GM21723 (cell line): ENCODE measurements around the gene FXYD3.

Experiments
- ATAC-seq: cut with Tn5 transposase; IDR thresholded peaks from one replicate; pipeline ENCODE4 v1.9.1; 2021; ENCODE audit warnings: mild to moderate bottlenecking, moderate library complexity; ENCODE audit not compliant: unreplicated experiment

The FXYD3 gene

DNA sequence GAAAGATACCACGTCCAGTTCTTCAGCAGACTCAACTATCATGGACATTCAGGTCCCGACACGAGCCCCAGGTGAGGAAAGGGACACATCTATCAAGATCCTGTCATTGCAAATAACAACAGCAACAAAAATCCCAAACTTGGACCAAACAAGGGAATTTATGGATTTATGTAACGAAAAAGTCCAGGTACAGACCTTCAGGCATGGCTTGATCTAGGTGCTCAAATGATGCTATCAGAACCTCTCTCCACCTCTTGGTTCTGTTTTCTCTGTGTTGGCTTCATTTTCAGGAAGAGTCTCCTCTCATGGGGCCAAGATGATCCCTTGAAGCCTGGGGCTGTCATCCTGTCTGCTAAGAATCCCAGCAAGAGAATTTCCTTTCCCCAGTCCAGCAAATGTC lies 41.8 kb downstream of the FXYD3 start:
- ATAC-seq: no peak

DNA sequence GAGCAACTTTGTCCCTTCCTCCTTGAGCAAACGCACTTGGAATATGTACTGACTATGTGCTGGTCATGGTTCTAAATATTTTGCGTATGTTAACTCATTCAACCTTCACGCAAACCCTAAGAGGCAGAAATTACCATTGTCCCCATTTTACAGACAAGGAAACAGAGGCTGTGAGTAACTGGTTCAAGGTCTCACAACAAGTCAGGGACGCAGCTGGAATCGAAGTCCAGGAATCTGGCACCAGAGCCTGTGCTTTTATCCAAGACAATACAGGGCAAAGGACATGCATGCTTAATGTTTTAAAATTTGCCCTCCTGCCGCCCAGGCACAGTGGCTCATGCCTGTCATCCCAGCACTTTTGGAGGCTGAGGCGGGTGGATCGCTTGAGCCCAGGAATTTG lies 44.0 kb downstream of the FXYD3 start:
- no peak for ATAC-seq

DNA sequence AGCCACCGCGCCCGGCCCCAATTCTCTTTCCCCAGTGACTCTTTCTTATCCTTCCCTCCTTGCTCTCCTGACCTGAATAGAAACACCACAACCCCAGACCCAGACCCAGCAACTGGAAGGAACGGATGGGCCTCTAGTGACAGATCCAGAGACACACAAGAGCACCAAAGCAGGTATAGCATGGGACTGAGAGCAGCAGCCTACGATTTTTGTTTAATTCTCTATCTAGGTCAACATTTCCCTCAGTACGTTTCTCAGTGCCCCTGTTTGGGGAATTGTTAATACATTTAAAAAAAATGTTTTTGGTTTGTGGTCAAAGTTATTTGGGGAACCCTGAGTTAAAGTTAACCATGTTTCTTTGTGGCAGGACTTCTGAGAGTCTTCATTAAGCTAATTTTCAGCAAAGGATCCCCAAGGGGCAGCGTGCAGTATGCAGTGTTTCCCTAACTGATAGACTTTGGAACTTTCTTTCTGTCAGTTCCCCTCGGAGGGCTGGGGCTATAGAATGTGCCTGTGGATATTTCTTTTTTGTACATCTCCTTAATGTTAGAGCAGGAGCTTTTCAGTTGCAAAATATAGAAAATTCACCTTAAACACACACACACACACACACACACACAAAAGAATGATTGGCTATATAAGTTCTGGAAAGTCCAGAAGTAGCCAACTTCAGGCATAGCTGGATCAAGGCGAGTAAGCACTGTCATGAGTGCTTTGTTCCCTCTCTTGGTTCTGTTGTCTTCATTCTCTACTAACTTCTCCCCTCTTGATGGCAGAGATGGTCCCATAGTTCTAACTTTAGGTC lies 45.2 kb downstream of the FXYD3 start:
- ATAC-seq: no peak

DNA sequence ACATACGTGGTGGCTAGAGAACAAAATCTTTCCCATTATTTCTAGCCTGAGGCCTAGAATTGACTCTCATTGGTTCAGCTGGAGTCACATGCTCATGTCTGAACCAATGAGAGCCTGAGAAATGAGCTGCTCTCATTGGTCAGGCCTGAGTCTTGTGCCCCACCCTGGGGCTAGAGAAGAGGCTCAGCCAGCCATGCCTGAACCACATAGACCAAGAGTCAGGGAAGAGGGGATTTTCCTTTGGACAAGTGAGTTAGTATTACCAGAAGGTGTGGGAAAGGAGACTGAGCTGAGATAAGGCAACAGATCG lies 45.8 kb downstream of the FXYD3 start:
- ATAC-seq: no peak

DNA sequence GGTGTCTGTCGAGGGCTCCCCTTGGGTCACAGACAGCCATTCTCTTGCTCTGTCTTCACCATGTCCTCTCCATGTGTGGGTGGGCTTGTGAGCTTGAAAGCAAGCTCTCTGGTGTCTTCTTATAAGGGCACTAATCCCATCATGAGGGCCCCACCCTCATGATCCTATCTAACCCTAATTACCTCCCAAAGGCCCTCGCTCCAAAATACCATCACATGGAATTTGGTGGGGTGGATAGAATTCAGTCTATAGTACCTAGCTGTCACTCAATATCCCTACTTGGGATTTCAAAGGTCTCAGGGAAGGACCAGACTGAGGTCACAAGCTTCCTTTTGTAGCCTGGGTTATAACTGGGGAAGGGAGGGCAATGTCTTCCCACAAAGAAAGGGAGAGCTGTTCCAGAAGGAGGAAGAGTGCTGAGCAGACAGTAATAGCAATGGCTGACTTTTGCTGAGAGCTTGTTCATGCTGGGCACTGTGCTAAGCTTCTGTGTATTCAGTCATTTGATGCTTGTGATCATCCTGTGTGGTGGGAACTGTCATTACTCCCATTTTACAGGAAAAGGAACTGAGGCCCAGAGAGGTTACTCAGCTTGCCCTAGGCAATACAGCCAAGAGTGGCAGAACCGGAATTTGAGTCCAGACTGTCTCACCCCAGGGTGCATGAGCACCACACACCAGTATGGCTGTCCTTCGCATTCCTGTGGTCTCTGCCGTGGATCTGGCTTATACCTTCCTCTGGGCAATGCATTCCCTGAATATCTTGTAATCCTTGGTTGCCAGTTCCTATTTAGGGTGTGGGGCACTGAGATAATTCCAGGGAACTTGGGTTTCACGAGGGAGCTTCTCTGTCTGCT lies 47.1 kb downstream of the FXYD3 start:
- no peak for ATAC-seq

DNA sequence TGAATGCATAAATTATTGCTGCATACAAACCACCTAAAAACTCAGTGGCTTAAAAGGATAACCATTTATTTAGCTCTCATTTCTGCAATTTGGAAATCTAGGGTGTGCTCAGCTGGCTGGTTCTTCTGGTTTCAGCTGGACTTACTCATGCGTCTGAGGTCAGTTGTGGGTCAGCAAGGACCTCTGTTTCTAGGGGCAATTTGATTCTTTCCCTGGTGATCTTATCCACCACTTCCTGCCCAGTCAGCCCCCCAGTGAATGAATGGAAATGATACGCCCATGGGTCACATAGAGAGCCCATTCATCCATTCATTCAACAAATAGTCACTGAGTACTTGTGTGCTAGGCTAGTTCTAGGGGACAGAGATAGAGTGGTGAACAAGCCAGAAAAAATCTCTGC lies 48.8 kb downstream of the FXYD3 start:
- ATAC-seq: no peak

DNA sequence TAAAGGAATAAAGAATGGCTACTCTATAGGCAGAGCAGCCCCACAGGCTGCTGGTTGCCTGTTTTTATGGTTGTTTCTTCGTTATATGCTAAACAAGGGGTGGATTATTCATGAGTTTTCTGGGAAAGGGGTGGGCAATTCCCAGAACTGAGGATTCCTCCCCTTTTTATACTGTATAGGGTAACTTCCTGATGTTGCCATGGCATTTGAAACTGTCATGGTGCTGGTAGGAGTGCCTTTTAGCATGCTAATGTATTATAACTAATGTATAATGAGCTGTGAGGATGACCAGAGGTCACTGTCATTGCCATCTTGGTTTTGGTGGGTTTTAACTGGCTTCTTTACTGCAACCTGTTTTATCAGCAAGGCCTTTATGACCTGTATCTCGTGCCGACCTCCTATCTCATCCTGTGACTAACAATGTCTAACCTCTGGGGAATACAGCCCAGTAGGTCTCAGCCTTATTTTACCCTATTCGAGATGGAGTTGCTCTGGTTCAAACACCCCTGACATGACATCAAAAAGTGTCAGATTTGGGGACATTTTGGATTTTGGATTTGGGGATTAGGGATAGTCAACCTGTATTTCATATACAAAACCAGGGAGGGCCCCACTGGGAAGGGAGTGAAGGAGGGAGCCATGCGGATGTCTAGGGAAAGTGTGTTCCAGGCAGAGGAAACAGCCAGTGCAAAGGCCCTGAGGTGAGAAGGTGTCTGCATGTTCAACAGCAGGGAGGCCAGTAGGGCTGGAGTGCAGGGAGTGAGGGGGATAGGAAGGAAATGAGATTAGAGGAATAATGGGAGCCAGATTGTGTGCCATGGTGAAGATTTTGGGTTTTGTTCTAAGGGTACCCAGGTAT lies 49.8 kb downstream of the FXYD3 start:
- no peak for ATAC-seq

DNA sequence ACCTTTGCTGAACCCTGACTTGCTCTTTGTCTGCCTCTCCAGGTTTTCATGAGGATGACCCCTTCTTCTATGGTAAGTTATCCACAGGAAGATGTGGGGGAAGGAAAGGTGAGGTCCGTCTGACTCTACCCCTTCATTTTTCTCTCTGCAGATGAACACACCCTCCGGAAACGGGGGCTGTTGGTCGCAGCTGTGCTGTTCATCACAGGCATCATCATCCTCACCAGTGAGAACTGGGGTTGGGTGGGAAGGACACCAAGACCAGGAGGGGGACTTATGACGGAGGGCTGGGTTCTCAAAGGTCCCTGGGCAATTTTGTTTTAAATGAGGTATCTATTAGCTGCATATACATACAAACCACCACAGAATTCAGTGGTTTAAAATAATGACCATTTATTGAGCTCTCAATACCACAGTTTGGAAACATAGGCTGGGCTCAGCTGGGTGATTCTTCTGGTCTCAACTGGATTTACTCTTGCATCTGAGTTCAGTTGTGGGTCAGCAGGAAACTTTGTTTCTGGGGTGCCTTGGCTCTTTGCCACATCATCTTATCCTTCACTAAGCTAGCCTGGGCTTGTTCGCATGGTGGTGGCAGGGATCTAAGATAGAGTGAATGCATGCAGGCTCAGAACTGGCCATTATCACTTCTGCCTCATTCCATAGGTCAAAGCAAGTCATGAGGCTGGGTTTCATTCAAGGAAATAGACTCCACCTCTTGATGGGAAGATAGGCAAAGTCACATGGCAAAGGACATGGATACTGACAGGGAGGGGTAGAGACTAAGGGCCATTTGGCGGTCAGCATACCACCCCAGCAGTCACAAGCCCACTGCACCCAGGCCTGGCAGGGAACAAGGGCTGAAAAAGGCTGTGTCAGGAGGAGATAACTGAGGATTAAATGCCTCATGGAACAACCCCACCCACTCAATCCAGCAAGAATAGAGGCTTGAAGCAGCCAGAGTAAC lies 50.8 kb downstream of the FXYD3 start:
- no peak for ATAC-seq

DNA sequence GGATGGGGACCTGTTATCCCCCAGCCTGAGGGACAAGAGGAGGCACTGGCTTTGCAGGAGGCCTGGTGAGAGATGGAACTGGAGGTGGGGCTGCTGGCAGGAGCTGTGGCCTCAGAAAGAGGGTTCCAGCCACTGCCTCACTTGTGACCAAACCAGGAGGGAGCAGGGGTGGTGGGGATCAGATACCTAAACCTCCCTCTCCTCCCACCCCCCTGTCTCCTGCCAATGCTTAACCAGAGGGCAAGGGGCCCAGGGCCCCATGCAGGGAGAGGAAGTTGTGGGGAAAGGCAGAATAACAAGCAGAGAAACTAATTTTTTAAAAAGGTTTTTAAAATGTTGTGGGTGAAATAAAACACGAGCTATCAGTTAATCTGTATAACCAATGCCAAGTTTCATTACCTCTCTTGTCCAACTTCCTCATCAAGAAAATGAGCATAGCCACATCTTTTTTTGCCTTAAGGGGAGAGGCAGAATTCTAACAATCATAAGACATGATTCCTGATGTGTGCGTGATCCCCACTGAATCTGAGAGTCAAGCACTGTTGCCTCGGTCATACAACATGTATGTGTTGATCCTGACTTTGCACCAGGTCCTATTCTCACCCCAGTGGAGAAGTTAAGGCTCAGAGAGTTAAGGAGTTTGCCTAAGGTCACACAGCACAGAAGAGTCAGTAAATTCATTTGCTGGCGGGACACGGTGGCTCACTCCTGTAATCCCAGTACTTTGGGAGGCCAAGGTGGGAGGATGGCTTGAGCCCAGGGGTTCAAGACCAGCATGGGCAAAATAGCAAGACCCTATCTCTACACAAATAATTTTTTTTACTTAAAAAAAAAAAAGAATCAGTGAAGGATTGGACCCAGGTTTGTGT lies 51.9 kb downstream of the FXYD3 start:
- no peak for ATAC-seq

DNA sequence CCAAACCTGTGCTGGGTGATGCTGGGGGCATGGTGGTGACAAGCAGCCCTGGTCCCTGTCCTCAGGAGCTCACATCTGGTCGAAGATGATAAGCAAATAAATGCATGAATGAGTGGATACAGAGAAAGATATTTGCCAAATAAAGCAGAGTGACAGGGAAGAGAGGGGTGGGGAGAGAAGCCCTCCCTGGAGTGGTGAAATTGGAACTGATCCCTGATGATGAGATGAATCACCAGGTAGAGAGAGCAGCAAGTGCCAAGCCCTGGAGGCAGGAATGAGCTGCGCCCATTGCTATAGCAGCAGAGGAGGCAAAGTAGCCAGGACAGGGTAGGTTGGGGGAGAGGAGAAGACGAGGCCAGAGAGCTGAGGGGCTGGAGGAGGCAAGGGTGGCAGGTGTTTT lies 52.6 kb downstream of the FXYD3 start:
- no peak for ATAC-seq

DNA sequence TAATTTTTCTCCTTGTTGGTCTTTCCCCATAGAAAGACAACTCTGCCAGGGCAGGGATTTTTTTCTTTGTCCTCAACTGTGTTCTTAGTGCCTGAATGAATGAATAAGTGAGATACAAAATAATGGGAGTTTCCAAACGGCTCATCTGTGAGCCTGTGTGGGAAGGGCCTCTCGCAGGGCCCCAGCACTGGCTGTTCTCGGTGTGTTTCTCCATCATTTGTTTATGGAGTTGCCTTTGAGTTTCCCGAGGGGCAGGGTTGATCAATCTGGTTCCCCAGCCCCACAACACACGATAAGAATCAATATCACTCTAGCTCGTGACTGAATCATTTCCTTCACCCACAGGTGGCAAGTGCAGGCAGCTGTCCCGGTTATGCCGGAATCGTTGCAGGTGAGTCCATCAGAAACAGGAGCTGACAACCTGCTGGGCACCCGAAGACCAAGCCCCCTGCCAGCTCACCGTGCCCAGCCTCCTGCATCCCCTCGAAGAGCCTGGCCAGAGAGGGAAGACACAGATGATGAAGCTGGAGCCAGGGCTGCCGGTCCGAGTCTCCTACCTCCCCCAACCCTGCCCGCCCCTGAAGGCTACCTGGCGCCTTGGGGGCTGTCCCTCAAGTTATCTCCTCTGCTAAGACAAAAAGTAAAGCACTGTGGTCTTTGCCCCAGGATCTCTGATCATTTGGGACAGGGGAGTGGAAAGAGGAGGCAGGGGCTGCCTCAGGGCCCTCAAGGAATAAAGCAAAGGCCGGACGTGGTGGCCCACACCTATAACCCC lies 53.8 kb downstream of the FXYD3 start:
- no peak for ATAC-seq

DNA sequence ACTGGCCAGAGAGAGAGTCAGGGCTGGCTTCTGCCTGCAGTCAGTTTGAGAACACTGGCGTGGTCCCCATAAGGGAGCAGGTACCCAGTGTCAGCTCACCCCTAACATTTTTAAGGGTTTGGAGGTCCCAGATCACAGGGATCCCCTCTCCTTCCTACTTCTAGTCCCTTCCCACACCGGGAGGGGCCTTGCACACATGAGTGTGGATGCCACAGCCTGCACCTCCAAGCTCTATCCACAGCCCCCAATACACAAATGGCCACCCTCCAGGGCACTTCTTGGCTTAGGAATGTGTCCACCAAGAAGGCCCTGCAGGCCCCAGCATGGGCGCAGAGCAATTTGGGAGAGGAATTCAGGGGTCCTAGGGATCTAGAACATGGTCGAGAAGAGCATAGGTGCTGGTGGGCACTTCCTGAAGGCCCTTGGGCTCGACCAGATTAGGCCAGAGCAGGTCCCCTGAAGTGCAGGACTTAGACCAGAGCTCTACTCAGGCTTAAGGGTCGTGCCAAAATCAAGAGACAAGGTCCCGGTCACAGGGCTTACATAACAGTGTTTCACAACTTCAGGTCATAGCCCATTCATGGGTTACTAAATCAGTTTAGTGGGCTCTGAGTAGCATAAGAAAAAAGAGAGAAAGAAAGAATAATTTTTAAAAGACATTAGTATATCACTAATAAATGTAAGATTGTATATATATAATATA lies 54.9 kb downstream of the FXYD3 start:
- no peak for ATAC-seq

DNA sequence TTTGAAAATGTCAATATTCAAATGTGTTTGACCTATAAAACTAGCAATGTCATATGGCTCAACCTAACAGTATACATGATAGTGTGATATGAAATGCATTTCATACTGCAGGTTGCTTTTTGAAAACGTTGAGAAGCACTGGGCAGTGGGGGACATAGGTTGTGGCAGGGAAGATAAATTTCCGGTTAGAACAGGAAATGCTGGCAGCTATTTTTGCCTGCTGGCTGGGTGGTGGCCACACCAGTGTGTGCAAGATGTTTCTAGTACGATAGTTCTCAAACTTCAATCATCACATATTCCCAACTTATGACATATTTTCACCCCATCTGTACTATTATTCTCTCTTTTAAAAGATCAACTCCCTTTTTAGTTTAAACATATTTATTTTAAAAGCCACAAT lies 56.1 kb downstream of the FXYD3 start:
- no peak for ATAC-seq
